Body of pancreas (tissue), 4 donors: ENCODE data around the gene OR2T10. TPM values are rescaled to one million over a fixed set of nuclear protein-coding genes. Genes with fewer than 3 reads are reported as not detected.

Experiments used
- ATAC-seq: fragments of 150-250 bp; one replicate; pipeline ENCODE4 v1.9.1; 2016
- DNase-seq, 4 donors: peaks; one replicate each; pipeline ENCODE4 v3.0.0-alpha.2; 2019
- H3K27ac ChIP-seq, 4 donors: fragments of 200-600 bp; sonication (generic); 1 replicate in 3 of 4; 2 replicates in 1 of 4; pipeline versions ENCODE4 v1.5.1 to v1.6.1; 2016 to 2019; ENCODE audit warnings: mild to moderate bottlenecking in 1 of 4, mixed read lengths in 1 of 4, moderate library complexity in 1 of 4
- H3K27me3 ChIP-seq, 2 donors: fragments of 200-600 bp; sonication (generic); one replicate each; pipeline ENCODE4 v1.6.0; 2016; ENCODE audit warnings: mild to moderate bottlenecking in 1 of 2
- H3K36me3 ChIP-seq, 2 donors: fragments of 200-600 bp; sonication (generic); replicated peaks in 1 of 2; 2 replicates each; pipeline ENCODE4 v1.5.1; 2016; ENCODE audit warnings: low read depth in 2 of 2; ENCODE audit not compliant: insufficient read depth in 1 of 2
- H3K4me1 ChIP-seq: fragments of 200-600 bp; sonication (generic); one replicate; pipeline ENCODE4 v1.6.0; 2016
- H3K4me3 ChIP-seq, 2 donors: fragments of 200-600 bp; sonication (generic); 1 replicate in 1 of 2; 2 replicates in 1 of 2; pipeline ENCODE4 v1.5.1; 2016 to 2019
- H3K9me3 ChIP-seq, 3 donors: fragments of 200-600 bp; sonication (generic); 1 replicate in 2 of 3; 2 replicates in 1 of 3; pipeline ENCODE4 v1.5.1; 2016
- POLR2A ChIP-seq, 3 donors: fragments of 450-650 bp; IDR thresholded peaks; one replicate each; pipeline ENCODE4 v1.6.1; 2016; ENCODE audit warnings: antibody characterized with exemption in 3 of 3, mild to moderate bottlenecking in 2 of 3
- WGBS, 2 donors: methylation state at CpG; one replicate each; pipeline ENCODE4 v1.1.5; 2017; 5-methylcytosine and 5-hydroxymethylcytosine counted together
- intact Hi-C: fragments of 100-400 bp; cut with DNase I; formaldehyde crosslinking; loops from one replicate; pipeline ENCODE4 v1.15.1; 2023
- total RNA-seq, 2 donors: library from RNA; depleted of rRNA; stranded (reverse); fragments of >200 nt; gene quantifications; one replicate each; pipeline ENCODE4 v1.1.0, GENCODE V29; 2016
- TF ChIP-seq, protein P1 (sequence below), 7 experiments: fragments of 450-650 bp in 4 of 7; fragments of 200-600 bp in 3 of 7; sonication (generic) in 3 of 7; IDR thresholded peaks; one replicate each; pipeline ENCODE4 v1.5.1; 2016 to 2019; ENCODE audit warnings: antibody characterized with exemption in 7 of 7

The OR2T10 gene
- total RNA-seq, 2 donors from 2014 or later, result not detected

DNA sequence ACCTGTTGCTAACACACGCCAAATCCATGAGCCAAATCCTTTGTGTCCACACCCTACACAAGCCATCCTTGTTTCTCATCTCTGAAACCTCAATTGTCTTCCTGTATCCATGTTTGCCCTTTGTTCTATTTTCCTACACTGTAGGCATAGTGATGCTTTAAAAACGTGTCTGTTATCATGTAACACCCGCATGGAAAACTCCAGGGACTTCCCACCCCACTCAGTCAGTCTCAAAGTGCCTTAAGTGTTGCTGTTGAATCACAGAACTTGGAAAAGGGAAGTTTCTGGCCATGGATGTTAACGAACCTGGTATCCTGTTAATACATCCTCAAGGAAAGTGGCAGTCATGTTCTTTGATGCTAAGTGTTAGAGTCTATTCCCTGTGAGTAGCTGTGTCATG is 27.7 kb upstream of the OR2T10 start:
- no peaks in the 10 kb centered on the region for H3K9me3 ChIP-seq
- no peak overlapping the region for H3K4me3 ChIP-seq
- ATAC-seq, result no peak
- no peak overlapping the region for H3K27ac ChIP-seq
- H3K27me3 ChIP-seq, result no peaks in the 10 kb centered on the region
- no peaks in the 10 kb centered on the region for H3K36me3 ChIP-seq
- no peak for DNase-seq
- WGBS, 2 donors, result 61 to 67% methylated on average over 4 of the region's 4 CpGs
- TF ChIP-seq POLR2A (IDR thresholded peaks at IDR 0.05), result no peak
- TF ChIP-seq, protein P1, sequence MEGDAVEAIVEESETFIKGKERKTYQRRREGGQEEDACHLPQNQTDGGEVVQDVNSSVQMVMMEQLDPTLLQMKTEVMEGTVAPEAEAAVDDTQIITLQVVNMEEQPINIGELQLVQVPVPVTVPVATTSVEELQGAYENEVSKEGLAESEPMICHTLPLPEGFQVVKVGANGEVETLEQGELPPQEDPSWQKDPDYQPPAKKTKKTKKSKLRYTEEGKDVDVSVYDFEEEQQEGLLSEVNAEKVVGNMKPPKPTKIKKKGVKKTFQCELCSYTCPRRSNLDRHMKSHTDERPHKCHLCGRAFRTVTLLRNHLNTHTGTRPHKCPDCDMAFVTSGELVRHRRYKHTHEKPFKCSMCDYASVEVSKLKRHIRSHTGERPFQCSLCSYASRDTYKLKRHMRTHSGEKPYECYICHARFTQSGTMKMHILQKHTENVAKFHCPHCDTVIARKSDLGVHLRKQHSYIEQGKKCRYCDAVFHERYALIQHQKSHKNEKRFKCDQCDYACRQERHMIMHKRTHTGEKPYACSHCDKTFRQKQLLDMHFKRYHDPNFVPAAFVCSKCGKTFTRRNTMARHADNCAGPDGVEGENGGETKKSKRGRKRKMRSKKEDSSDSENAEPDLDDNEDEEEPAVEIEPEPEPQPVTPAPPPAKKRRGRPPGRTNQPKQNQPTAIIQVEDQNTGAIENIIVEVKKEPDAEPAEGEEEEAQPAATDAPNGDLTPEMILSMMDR (IDR thresholded peaks at IDR 0.05), result no peak
- intact Hi-C loops, result loop anchor here (5.0 kb wide), 1 partner anchor 182 kb away; no protein-coding TSS in a partner anchor
- no peaks in the 10 kb centered on the region for H3K4me1 ChIP-seq

DNA sequence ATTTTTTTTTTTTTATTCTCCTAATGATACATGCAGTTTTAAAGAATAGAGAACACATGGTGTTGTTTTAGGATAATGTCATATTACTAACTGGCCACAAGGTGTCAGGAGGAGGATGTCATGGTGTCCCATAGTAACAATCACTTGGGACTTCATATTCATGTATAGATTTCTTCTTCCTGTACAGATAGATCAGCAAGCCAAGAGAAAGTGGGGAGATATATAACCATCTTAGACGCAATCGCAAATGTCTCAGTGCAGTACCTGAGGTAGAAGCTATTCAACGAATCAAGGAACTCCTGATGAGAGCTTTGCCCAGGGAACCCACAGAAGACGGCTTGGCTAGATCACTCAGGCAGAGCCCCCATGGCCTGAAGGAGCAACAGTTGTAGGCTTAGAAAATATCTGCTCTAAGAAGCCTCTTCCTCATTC is 25.1 kb upstream of the OR2T10 start:
- 29 to 44% methylated on average over 4 of the region's 4 CpGs for WGBS, 2 donors
- Histone ChIP-seq H3K27me3 (no peaks in the 10 kb centered on the region), H3K27ac (no peak overlapping the region), H3K9me3 (no peaks in the 10 kb centered on the region), H3K4me3 (no peak overlapping the region), H3K4me1 (no peaks in the 10 kb centered on the region), H3K36me3 (no peaks in the 10 kb centered on the region)
- TF ChIP-seq, protein P1 (IDR thresholded peaks at IDR 0.05), result peak in 6 of 7 experiments; percentile 39 to 71 (median 56)
- no peak for TF ChIP-seq POLR2A (IDR thresholded peaks at IDR 0.05)
- intact Hi-C loops, result no loop called here
- DNase-seq, result peak in 2 of 4 donors; percentile 3 to 19
- peak; percentile 66 for ATAC-seq

DNA sequence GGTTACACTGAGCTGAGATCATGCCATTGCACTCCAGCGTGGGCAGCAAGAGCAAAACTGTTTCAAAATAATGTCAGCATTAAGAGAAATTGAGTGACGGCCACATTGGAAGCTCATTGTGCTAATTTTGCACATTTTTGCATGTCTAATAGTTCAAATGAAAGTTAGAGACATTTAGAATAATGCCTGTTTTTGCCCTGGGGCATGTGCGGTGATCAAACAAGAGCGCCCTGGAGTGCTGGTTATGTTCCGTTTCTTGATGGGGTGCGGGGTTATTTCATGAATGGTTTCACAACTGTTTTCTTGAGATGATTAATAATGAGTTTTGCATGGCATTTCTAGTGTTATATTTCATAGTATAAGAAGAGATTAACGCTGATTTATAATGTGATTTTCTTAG is 24.3 kb upstream of the OR2T10 start:
- no peaks in the 10 kb centered on the region for H3K36me3 ChIP-seq
- TF ChIP-seq, protein P1 (IDR thresholded peaks at IDR 0.05), result no peak
- TF ChIP-seq POLR2A (IDR thresholded peaks at IDR 0.05), result no peak
- H3K4me3 ChIP-seq, result no peak overlapping the region
- ATAC-seq, result no peak
- H3K9me3 ChIP-seq, result no peaks in the 10 kb centered on the region
- H3K4me1 ChIP-seq, result no peaks in the 10 kb centered on the region
- intact Hi-C loops, result no loop called here
- H3K27ac ChIP-seq, result no peak overlapping the region
- no peaks in the 10 kb centered on the region for H3K27me3 ChIP-seq
- 47 to 53% methylated on average over 7 of the region's 7 CpGs for WGBS, 2 donors
- DNase-seq, result no peak

DNA sequence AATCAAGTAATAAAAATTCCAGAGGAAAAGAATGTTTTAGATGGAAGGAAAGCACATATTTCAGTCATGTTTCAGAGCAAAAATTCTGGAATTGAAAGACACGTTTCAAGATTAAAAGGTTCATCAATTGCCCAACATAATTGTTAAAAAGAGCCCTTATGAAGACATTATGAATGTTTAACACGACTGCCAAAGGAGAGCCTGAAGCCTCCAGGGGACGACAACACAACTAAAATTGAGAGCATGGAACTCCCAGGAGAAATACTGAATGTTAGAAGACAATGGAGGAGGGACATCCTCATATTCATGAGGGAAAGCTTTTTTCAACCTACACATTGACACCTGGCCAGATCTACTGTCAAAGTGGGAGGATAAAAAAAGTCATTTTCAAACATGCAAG is 21.4 kb upstream of the OR2T10 start:
- ATAC-seq (peak; percentile 55), DNase-seq (peak; percentile 49 to 79 (median 68))
- H3K4me1 ChIP-seq, result no peaks in the 10 kb centered on the region
- H3K36me3 ChIP-seq, result no peaks in the 10 kb centered on the region
- intact Hi-C loops, result no loop called here
- no peaks in the 10 kb centered on the region for H3K9me3 ChIP-seq
- no peaks in the 10 kb centered on the region for H3K27me3 ChIP-seq
- WGBS, 2 donors, result 0 to 3% methylated on average over 3 of the region's 3 CpGs
- no peak overlapping the region for H3K4me3 ChIP-seq
- no peak overlapping the region for H3K27ac ChIP-seq
- no peak for TF ChIP-seq POLR2A (IDR thresholded peaks at IDR 0.05)
- TF ChIP-seq, protein P1 (IDR thresholded peaks at IDR 0.05), result peak in 6 of 7 experiments; percentile 41 to 67 (median 58)

DNA sequence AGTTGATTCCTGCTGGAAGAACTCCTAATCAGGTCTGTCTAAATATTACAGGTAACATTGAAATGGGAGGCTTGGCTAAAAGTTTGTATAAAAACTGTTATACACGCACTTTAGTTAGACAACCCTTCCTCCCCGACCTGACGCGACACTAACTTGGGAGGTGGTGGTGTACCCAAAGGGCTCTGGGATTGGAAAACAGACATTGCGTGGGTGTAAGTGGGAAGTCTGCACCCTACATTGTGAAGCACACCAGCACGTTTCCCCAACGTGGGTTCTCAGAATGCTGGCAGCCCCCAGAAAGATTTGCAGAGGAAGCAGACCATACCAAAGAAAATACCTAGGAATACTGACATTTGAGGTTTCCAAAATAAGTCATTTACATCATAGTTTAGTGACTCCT is 20.6 kb upstream of the OR2T10 start:
- DNase-seq (no peak), ATAC-seq (no peak)
- Histone ChIP-seq H3K4me1 (no peaks in the 10 kb centered on the region), H3K27me3 (no peaks in the 10 kb centered on the region), H3K4me3 (no peak overlapping the region), H3K36me3 (no peaks in the 10 kb centered on the region), H3K27ac (no peak overlapping the region), H3K9me3 (no peaks in the 10 kb centered on the region)
- intact Hi-C loops, result no loop called here
- no peak for TF ChIP-seq POLR2A (IDR thresholded peaks at IDR 0.05)
- TF ChIP-seq, protein P1 (IDR thresholded peaks at IDR 0.05), result no peak
- 60 to 68% methylated on average over 7 of the region's 7 CpGs for WGBS, 2 donors
